ENCODE measurements around the gene PLCXD3. TPM values are rescaled to one million over a fixed set of nuclear protein-coding genes. Genes with fewer than 3 reads are reported as not detected.

The PLCXD3 gene
- total and polyA plus RNA-seq, 9 donors, result 18.7 to 69.5 (median 36.7) TPM

DNA sequence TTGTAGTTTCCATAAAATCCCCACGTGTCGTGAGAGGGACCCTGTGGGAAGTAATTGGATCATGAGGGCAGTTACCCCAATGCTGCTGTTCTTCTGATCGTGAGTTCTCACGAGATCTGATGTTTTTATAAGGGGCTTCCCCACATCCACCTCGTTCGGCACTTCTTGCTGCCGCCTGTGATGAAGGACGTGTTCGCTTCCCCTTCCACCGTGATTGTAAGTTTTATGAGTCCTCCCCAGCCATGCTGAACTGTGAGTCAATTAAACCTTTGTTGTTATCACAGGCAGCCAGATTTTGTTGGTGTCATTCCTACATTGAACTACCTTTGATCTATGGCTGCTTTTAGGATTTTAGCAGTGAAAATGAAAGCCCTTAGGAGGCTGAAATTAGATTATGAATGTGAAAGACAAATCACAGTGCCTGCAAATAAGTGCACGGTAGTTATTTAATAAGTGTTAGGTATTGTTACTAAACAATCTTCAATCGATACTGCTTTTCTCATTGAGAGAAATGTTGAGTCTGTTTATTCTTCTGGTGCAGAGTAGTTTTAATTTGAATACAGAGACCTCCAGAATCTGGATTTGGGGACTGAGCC, 229.1 kb downstream of the PLCXD3 start:
- WGBS, 3 donors, result 82 to 89% (median 84%) methylated on average over 12 of the region's 12 CpGs
- H3K4me3 ChIP-seq, result no peak overlapping the region
- H3K27me3 ChIP-seq, result no peaks in the 10 kb centered on the region
- no peak for TF ChIP-seq EP300 (IDR thresholded peaks at IDR 0.05)
- no peak for TF ChIP-seq POLR2A (IDR thresholded peaks at IDR 0.05)
- H3K36me3 ChIP-seq, result no peaks in the 10 kb centered on the region
- DNase-seq, result no peak
- H3K9me3 ChIP-seq, result no peaks in the 10 kb centered on the region
- intact Hi-C loops (cut with DNase I), result no loop called here
- no peaks in the 10 kb centered on the region for H3K4me1 ChIP-seq (ENCODE audit: insufficient read depth)
- no peak overlapping the region for H3K27ac ChIP-seq

DNA sequence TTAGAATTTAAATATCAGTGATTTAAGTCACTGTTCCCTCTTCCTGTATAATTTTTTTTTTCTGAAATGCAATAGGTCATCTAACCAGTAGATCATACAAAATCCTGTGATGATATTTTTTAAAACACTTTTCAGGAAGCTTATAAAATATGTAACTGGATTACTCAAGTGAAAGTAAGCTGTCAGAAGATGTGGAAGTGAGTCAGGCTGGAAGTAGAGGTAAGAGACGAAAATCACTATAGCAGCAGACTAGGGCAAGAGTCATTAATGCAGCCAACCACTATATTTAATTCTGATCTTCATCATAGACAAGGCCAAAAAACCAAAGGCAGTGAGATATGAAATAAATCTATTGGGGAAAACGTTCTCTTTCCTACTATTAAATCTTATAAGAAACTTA, 231.4 kb downstream of the PLCXD3 start:
- no peak for DNase-seq
- Histone ChIP-seq H3K4me3 (no peak overlapping the region), H3K27ac (no peak overlapping the region), H3K27me3 (no peaks in the 10 kb centered on the region), H3K36me3 (no peaks in the 10 kb centered on the region), H3K9me3 (no peaks in the 10 kb centered on the region), H3K4me1 (ENCODE audit: insufficient read depth) (no peaks in the 10 kb centered on the region)
- TF ChIP-seq, protein P1, sequence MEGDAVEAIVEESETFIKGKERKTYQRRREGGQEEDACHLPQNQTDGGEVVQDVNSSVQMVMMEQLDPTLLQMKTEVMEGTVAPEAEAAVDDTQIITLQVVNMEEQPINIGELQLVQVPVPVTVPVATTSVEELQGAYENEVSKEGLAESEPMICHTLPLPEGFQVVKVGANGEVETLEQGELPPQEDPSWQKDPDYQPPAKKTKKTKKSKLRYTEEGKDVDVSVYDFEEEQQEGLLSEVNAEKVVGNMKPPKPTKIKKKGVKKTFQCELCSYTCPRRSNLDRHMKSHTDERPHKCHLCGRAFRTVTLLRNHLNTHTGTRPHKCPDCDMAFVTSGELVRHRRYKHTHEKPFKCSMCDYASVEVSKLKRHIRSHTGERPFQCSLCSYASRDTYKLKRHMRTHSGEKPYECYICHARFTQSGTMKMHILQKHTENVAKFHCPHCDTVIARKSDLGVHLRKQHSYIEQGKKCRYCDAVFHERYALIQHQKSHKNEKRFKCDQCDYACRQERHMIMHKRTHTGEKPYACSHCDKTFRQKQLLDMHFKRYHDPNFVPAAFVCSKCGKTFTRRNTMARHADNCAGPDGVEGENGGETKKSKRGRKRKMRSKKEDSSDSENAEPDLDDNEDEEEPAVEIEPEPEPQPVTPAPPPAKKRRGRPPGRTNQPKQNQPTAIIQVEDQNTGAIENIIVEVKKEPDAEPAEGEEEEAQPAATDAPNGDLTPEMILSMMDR (IDR thresholded peaks at IDR 0.05), result no peak
- TF ChIP-seq POLR2A (IDR thresholded peaks at IDR 0.05), result no peak
- no peak for TF ChIP-seq EP300 (IDR thresholded peaks at IDR 0.05)
- 81 to 90% (median 89%) methylated on average over 2 of the region's 2 CpGs for WGBS, 3 donors
- intact Hi-C loops (cut with DNase I), result loop anchor here in 1 of 4 donors (10.0 kb wide), 1 partner anchor 546 kb away; no protein-coding TSS in a partner anchor

DNA sequence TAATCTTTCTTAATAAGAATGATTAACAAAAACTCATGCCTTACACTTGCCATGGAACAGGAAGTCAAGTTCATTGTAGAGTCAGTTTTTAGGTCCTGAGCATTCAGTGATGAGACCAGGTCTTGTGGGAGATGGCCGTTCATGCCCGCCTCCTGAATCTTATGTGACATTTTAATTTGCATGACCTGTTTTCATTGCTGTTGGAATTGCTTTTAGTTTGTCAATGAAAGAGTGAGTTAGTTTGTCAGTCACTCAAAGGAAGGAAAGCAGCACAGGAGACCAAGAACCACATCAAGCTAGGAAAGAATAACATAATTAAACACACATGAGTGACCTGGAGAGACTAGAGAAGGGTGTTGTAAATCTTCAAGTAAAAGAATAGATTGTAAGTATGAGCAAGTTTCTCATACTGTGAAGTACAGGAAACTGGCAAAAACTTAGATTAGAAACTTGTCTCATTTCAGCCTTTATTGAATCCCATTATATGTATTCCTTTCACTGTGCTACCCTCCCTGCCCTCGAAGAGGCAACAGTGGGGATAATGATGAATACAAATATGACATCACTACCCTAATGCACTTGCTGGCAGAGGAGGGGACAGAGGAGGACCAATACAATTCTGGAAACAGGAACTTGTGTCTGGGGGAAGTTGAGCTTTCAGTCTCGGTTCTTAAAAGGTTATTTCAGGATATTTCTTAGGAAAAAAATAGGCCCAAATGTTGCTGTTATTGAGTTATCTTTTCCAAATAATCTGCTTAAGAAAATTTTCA, 232.7 kb downstream of the PLCXD3 start:
- TF ChIP-seq, protein P1 (IDR thresholded peaks at IDR 0.05), result no peak
- no peak for TF ChIP-seq EP300 (IDR thresholded peaks at IDR 0.05)
- no peak for TF ChIP-seq POLR2A (IDR thresholded peaks at IDR 0.05)
- H3K4me1 ChIP-seq (ENCODE audit: insufficient read depth), result no peaks in the 10 kb centered on the region
- no peak overlapping the region for H3K27ac ChIP-seq
- no peaks in the 10 kb centered on the region for H3K9me3 ChIP-seq
- WGBS, 3 donors, result 72 to 86% (median 79%) methylated on average over 4 of the region's 4 CpGs
- intact Hi-C loops (cut with DNase I), result loop anchor here in 1 of 4 donors (10.0 kb wide), 1 partner anchor 547 kb away; no protein-coding TSS in a partner anchor
- H3K4me3 ChIP-seq, result no peak overlapping the region
- H3K36me3 ChIP-seq, result no peaks in the 10 kb centered on the region
- no peaks in the 10 kb centered on the region for H3K27me3 ChIP-seq
- no peak for DNase-seq

DNA sequence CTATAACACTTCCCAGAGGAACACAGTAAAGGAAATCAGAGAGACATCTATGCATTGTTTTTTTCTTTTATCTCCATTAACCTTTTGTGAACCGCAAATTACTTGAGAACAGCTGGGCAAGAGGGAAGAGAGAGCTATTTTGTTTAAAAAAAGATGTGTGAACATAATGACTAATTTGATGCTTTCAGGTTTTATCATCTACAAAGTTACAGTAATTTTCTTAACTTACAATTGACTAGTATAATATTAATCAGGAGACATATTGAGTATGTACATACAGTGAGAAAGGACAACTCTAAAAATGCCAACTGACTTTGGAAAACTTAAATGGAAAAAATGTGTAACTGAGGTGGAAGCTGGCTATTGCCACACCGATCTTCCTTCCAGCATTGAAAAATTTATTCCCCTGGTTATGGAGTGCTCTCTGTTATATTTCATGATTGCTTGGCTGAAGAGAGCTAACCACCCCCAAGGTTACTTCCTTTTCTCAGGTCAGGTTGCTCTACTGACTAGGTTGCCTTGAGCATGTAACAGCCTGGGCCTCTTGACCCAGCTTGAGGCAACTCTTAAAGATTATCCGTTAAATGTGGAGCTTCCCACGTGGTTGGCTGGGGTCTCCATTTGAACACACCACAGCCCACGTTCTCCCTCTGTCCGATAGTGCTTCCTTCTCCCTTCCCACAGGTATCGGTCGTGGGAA, 234.4 kb downstream of the PLCXD3 start:
- no peak overlapping the region for H3K27ac ChIP-seq
- intact Hi-C loops (cut with DNase I), result loop anchor here in 1 of 4 donors (10.0 kb wide), 1 partner anchor 549 kb away; no protein-coding TSS in a partner anchor
- TF ChIP-seq EP300 (IDR thresholded peaks at IDR 0.05) (no peak), POLR2A (IDR thresholded peaks at IDR 0.05) (no peak)
- TF ChIP-seq, protein P1 (IDR thresholded peaks at IDR 0.05), result no peak
- H3K9me3 ChIP-seq, result no peaks in the 10 kb centered on the region
- H3K36me3 ChIP-seq, result no peaks in the 10 kb centered on the region
- 77 to 87% (median 85%) methylated on average over 8 of the region's 8 CpGs for WGBS, 3 donors
- no peak for DNase-seq
- no peaks in the 10 kb centered on the region for H3K27me3 ChIP-seq
- no peaks in the 10 kb centered on the region for H3K4me1 ChIP-seq (ENCODE audit: insufficient read depth)
- no peak overlapping the region for H3K4me3 ChIP-seq
